Small intestine (tissue), 7 donors: ENCODE data around the gene SLC16A8. TPM values are rescaled to one million over a fixed set of nuclear protein-coding genes. Genes with fewer than 3 reads are reported as not detected.
"Not testable (repeated sequence)": the region's sequence is repeated elsewhere in the genome, so short reads cannot be mapped to it uniquely, and the experiment has no call there.

Experiments
- DNase-seq, 2 donors: peaks; one replicate each; pipeline versions ENCODE4 v3.0.0 to v3.0.0-alpha.2; 2013
- FAIRE-seq: peaks from 2 replicates; lab custom pipeline; 2012; peaks lifted over from hg19 to GRCh38; lab: Jason Lieb, UNC
- H3K27ac ChIP-seq, 3 donors: one replicate each; pipeline ENCODE4 v1.5.1; 2013; ENCODE audit warnings: low read length in 2 of 3, mild to moderate bottlenecking in 2 of 3, control low read depth in 1 of 3, inconsistent platforms in 1 of 3, low read depth in 1 of 3, moderate library complexity in 1 of 3
- H3K27me3 ChIP-seq, 3 donors: one replicate each; pipeline ENCODE4 v1.6.1; 2013; ENCODE audit warnings: low read length in 3 of 3, inconsistent platforms in 1 of 3; ENCODE audit not compliant: control insufficient read depth in 3 of 3, insufficient read depth in 3 of 3
- H3K36me3 ChIP-seq, 3 donors: one replicate each; pipeline ENCODE4 v1.6.1; 2013; ENCODE audit warnings: low read length in 3 of 3, inconsistent platforms in 1 of 3, low read depth in 1 of 3, mild to moderate bottlenecking in 1 of 3, moderate library complexity in 1 of 3; ENCODE audit not compliant: control insufficient read depth in 3 of 3, insufficient read depth in 2 of 3
- H3K4me1 ChIP-seq, 3 donors: one replicate each; pipeline ENCODE4 v1.6.1; 2013; ENCODE audit warnings: low read length in 2 of 3, inconsistent platforms in 1 of 3, low read depth in 1 of 3, mild to moderate bottlenecking in 1 of 3, moderate library complexity in 1 of 3; ENCODE audit not compliant: control insufficient read depth in 3 of 3, insufficient read depth in 2 of 3
- H3K4me3 ChIP-seq, 3 donors: one replicate each; pipeline ENCODE4 v1.5.1; 2013; ENCODE audit warnings: low read length in 3 of 3, control low read depth in 1 of 3, inconsistent platforms in 1 of 3, low read depth in 1 of 3, mild to moderate bottlenecking in 1 of 3, moderate library complexity in 1 of 3
- H3K9me3 ChIP-seq, 2 donors: one replicate each; pipeline ENCODE4 v1.6.1; 2013; ENCODE audit warnings: low read depth in 1 of 2, low read length in 1 of 2; ENCODE audit not compliant: control insufficient read depth in 2 of 2, insufficient read depth in 1 of 2
- WGBS, 3 donors: extraction: QIAGEN DNeasy Blood & Tissue Kit; methylation state at CpG; one replicate each; pipeline ENCODE4 v1.1.7; 2013; 5-methylcytosine and 5-hydroxymethylcytosine counted together
- polyA plus RNA-seq, 4 donors: library from polyadenylated mRNA; stranded (reverse) in 3 of 4; unstranded in 1 of 4; fragments of 200-250 nt in 3 of 4; fragments of 120-200 nt in 1 of 4; gene quantifications; one replicate each; pipeline versions ENCODE4 v1.2.1 to v1.2.3, GENCODE V29; 2013
- donor health status: healthy with polysubstance abuse.
- donor health status: control.
- donor health status: control.
- donor health status: Bipolar disorder and iron deficiency.
- donor health status: healthy.

The SLC16A8 gene
- polyA plus RNA-seq, 4 donors, result 0.37 to 1.7 TPM; not detected in 2

DNA sequence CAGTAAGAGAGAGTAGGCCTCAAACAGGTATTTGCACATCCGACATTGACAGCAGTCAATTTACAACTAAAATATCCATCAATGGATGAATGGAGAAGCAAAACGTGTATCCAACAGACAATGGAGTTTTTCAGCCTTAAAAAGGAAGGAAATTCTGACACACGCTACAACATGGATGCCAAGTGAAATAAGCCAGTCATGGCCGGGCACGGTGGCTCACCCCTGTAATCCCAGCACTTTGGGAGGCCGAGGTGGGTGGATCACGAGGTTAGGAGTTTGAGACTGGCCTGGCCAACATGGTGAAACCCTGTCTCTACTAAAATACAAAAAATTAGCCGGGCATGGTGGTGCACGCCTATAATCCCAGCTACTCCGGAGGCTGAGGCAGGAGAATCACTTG is 33.6 kb upstream of the SLC16A8 start:
- not testable (repeated sequence) for FAIRE-seq, DNase-seq, H3K4me3 ChIP-seq, H3K27me3 ChIP-seq, H3K9me3 ChIP-seq, H3K27ac ChIP-seq
- Histone ChIP-seq H3K4me1 (peaks cover 0 to 17% (median 0%) of the 10 kb centered on the region in 3 donors), H3K36me3 (peaks cover 2 to 44% (median 3%) of the 10 kb centered on the region in 3 donors)
- WGBS, 3 donors, result 94 to 95% (median 94%) methylated on average over 10 of the region's 10 CpGs

DNA sequence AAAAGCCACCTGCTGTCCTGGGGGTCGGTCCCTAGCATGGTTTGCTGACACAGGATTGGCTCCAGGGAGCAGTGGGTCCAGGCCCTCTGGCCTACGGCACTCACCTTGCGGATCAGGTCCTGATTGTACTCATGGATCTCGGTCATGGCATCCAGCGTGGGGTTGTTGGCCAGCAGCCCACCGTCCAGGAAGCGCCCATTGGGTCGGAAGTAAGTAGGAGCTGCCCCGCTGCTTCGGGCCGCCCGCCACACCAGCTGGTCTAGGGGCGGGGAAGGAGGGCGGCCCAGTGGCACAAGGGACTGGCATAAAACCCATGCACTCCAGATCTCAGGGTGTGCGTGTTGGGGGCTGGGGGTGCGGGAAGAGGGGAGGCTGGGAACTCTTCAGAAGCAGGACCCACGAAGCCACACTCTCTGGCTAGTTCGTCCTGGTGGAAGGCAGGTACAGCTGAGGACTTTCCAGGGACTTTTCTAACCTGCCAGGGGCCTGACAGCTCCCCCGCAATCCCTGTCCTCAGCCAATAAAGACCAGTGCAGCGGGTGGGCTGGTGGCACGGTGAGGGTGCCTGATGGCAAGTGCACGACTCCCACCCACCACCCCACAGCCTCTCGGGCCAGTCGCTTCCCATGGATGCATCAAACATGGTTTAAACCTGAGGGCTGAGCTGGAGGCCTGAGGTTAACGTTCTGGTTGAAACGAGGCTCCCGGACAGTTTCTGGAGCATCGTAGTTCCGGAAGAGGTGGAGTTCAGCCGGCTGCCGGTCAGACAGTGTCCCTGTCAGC is 31.6 kb upstream of the SLC16A8 start:
- FAIRE-seq (no peak), DNase-seq (no peak)
- Histone ChIP-seq H3K4me3 (no peak overlapping the region), H3K36me3 (peaks cover 2 to 47% (median 3%) of the 10 kb centered on the region in 3 donors), H3K9me3 (no peaks in the 10 kb centered on the region), H3K4me1 (peaks cover 0 to 36% (median 0%) of the 10 kb centered on the region in 3 donors), H3K27ac (no peak overlapping the region), H3K27me3 (no peaks in the 10 kb centered on the region)
- 95 to 96% (median 95%) methylated on average over 30 to 31 of the region's 31 CpGs for WGBS, 3 donors

DNA sequence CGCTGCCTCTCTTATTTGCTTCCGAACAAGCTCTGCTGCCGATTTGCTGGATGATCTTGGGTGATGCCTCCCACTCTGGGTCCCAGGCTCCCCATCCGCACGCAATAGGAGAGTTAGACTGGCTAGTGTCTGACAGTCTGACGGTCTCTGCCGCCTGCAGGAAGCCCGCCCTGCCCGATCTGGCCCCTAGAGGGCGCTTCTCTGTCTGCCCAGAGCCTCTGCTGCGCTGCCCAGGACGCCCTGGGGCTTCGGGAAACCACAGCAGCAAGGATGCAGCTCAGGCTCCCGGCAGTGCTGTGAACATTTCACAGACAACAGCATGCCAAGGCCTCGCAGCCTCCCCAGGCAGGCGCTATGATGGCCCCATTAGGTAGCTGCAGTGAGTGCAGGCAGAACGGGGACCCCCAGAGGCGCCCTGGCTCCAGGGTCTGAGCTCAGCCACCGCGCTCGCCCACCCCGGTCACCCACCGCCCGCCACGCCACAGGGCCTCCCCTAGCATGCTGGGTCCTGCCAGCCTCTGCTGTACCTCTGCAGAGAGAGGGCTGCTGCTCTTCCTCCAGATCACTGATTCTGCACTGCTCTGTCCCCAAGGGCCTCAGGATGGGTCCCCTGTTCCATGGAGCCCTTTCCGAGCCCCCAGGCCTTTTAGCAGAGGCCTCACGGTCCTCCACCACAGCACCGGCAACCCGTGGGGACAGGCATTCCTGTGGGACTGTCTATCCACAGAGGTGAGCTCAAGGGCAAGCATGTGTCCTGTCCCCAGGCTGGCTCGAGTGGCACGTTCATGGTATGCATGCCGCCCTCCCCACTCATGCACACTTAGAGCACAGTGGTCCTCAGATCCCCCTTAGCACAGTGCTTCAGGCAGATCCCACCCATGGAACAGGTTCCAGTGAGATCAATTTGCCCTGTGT is 30.8 kb upstream of the SLC16A8 start:
- H3K9me3 ChIP-seq, result no peaks in the 10 kb centered on the region
- H3K27me3 ChIP-seq, result no peaks in the 10 kb centered on the region
- H3K4me1 ChIP-seq, result peaks cover 0 to 38% (median 0%) of the 10 kb centered on the region in 3 donors
- H3K27ac ChIP-seq, result no peak overlapping the region
- H3K4me3 ChIP-seq, result no peak overlapping the region
- 51 to 55% (median 54%) methylated on average over 26 to 32 of the region's 32 CpGs for WGBS, 3 donors
- FAIRE-seq (no peak), DNase-seq (peak; percentile 73 to 86)
- H3K36me3 ChIP-seq, result peaks cover 2 to 48% (median 3%) of the 10 kb centered on the region in 3 donors

DNA sequence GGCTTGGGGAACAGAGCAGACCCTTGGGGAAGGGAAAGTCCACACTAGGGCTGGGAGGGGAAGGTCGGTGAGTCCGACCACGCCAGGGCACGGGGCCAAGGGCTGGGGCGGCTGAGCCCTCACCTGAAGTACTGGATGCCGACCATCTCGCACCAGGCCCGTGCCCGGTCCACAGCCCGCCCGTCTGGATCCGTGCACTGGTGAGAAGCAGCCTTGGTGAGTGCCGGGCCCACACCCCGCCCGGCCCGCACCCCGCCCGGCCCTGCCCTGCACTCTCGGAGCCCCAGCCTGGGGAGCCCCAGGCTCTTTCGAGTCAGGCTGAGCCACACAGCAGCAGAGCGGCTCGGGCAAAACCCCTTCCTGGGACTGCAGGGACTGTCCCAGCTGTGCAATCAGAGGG is 28.4 kb upstream of the SLC16A8 start:
- Histone ChIP-seq H3K36me3 (peaks cover 0 to 62% (median 6%) of the 10 kb centered on the region in 3 donors), H3K4me3 (peak overlapping the region in 2 of 3 donors; percentile 31 to 98), H3K27me3 (no peaks in the 10 kb centered on the region), H3K27ac (peak overlapping the region; percentile 91 to 100 (median 98)), H3K4me1 (peaks cover 0 to 61% (median 0%) of the 10 kb centered on the region in 3 donors), H3K9me3 (no peaks in the 10 kb centered on the region)
- WGBS, 3 donors, result 26 to 72% (median 34%) methylated on average over 15 to 22 of the region's 22 CpGs
- DNase-seq (peak; percentile 70 to 73), FAIRE-seq (no peak)

DNA sequence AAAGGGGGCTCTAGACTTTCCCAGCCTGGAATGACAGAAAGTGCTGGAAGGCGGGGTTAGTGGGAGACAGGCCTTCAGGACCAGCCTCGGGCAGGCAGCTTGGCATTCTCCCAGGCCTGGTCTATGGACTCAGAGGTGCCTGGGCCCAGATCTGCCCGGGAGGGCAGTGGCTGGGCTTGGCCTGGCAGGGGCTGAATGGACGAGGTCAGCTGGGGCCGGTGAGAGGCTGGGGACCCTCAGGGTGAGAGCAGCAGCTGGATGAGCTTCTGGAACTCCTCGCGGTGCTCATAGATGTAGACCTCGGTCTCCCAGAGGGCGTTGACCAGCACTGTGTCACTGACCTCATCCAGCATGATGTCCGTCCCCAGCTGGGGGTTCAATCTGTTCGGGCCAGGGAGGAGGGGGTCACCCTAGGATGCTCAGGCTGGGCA is 28.0 kb upstream of the SLC16A8 start:
- H3K27ac ChIP-seq, result peak overlapping the region; percentile 91 to 100 (median 98)
- H3K27me3 ChIP-seq, result no peaks in the 10 kb centered on the region
- peak overlapping the region in 2 of 3 donors; percentile 31 to 98 for H3K4me3 ChIP-seq
- H3K36me3 ChIP-seq, result peaks cover 0 to 66% (median 6%) of the 10 kb centered on the region in 3 donors
- H3K9me3 ChIP-seq, result no peaks in the 10 kb centered on the region
- no peak for FAIRE-seq
- 31 to 63% (median 36%) methylated on average over 10 to 11 of the region's 11 CpGs for WGBS, 3 donors
- DNase-seq, result peak in 1 of 2 donors; percentile 66
- peaks cover 0 to 61% (median 0%) of the 10 kb centered on the region in 3 donors for H3K4me1 ChIP-seq

DNA sequence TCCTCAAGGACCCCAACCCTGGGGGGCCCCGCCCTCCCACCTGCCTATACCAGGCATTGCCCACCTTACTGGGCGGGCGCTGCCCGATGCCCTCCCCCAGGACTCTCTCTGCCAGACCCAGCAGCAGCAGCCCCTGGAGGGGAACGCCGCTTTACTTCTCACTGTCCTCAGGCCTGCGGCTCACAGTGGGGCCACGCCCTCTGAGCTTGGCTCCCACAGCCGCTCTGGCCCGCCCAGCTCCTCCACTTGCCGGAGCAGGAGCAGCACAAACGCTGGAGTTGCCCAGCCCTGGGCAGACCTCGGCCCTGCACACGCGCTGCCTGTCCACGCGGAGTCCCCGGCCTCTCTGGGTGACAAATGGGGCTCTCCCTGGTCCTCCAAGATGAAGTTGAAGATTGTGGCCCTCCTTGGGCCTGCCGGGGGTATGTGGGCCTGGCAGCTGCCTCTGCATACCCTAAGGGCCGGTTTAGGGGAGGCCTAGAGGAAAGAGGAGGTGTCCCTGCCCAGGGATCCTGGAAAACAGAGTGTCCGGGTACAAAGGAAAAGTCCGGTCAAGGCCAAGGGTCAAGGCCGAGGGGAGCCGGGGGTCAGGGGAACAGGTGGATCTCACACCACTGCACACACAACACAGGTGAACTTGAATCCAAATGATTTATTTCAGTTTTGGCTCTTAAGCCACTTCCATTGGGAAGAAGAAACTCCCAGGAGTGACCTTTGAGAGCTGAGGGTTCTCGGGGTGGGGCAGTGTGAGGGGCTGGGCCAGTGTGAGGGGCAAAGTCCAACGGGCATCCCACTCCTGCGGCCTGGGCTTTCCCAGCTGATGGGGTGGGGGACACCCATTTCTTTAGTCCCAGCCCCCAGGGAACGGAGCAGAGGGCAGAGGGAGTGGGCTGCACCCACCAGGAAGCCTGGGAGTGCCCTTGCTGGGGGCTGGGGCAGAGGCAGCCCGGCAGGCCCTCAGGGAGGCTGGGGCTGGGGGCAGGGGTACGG is 27.2 kb upstream of the SLC16A8 start:
- FAIRE-seq (no peak), DNase-seq (peak; percentile 91 to 93)
- WGBS, 3 donors, result 21 to 60% (median 44%) methylated on average over 29 to 30 of the region's 30 CpGs
- peaks cover 0 to 61% (median 0%) of the 10 kb centered on the region in 3 donors for H3K4me1 ChIP-seq
- H3K27me3 ChIP-seq, result no peaks in the 10 kb centered on the region
- peak overlapping the region in 2 of 3 donors; percentile 71 to 98 for H3K4me3 ChIP-seq
- H3K9me3 ChIP-seq, result no peaks in the 10 kb centered on the region
- H3K27ac ChIP-seq, result peak overlapping the region; percentile 91 to 100 (median 98)
- H3K36me3 ChIP-seq, result peaks cover 0 to 71% (median 6%) of the 10 kb centered on the region in 3 donors

DNA sequence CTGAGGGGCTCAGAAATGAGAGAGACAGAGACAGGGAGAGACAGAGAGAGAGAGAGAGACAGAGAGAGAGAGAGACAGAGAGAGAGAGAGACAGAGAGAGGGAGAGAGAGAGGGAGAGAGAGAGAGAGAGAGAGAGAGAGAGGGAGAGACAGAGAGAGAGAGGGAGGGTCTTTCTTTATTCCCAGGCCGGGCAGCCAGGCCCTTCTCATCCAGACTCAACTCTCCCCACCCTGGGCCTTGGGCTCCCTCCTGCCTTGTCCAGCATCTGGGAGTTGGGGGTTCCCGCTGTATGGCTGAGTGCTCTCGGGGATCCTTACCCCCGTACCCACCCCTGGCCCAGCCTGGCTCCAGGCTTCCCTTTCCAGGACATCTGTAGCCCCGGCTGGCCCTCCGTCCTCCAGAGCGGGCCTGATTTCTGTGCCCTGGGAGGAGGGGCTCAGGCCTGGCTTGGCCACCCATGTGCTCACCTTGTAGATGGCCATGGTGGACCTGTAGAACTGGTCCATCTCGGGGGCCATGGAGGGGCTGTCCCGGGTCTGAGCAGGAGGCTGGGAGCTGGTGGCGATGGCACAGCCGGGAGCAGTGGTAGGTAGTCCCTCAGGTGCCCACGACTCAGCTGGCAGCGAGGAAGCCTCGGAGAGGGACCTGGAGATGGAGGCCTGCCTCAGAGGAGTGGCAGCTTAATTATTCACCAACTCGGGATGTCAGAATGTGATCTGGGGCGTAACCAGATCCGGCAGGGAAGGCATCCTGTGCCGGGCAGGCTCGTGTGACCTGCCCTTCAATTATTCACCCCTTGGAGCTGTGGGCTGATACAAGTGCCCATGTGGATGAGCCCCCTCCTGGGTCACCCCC is 26.3 kb upstream of the SLC16A8 start, which contains the start of gene BAIAP2L2:
TSS of gene BAIAP2L2 (minus strand) at position 677 of the 855 bp plus-strand sequence. CDS start at position 518, 159 bp downstream.
- peak within 1 kb of the TSS; percentile 17 to 98 (median 71) for H3K4me3 ChIP-seq
- DNase-seq, result peak; percentile 94 to 96
- 16 to 63% (median 36%) methylated on average over 17 to 19 of the region's 19 CpGs for WGBS, 3 donors
- no peaks in the 10 kb centered on the region for H3K9me3 ChIP-seq
- peaks cover 0 to 61% (median 0%) of the 10 kb centered on the region in 3 donors for H3K4me1 ChIP-seq
- no peaks in the 10 kb centered on the region for H3K27me3 ChIP-seq
- H3K27ac ChIP-seq, result peak within 1 kb of the TSS; percentile 93 to 100 (median 98)
- H3K36me3 ChIP-seq, result peaks cover 0 to 70% (median 9%) of the 10 kb centered on the region in 3 donors
- FAIRE-seq, result no peak
